Sigmoid colon (tissue), 4 donors: ENCODE measurements around the gene CD300C.

Experiments
- POLR2A ChIP-seq, 2 donors: fragments of 450-650 bp; IDR thresholded peaks; one replicate each; pipeline ENCODE4 v1.6.1; 2016; ENCODE audit warnings: antibody characterized with exemption in 2 of 2, mild to moderate bottlenecking in 2 of 2, moderate library complexity in 2 of 2
- POLR2AphosphoS5 ChIP-seq, 4 donors: sonication (generic); formaldehyde crosslinking; IDR thresholded peaks; one replicate each; pipeline ENCODE4 v1.6.1; 2017; ENCODE audit warnings: antibody characterized with exemption in 4 of 4
- TF ChIP-seq, protein P1 (sequence below), 4 experiments: fragments of 450-650 bp in 3 of 4; fragments of 200-600 bp in 1 of 4; IDR thresholded peaks; one replicate each; pipeline ENCODE4 v1.5.1; 2016 to 2019; ENCODE audit warnings: antibody characterized with exemption in 4 of 4, mild to moderate bottlenecking in 3 of 4, moderate library complexity in 2 of 4

DNA sequence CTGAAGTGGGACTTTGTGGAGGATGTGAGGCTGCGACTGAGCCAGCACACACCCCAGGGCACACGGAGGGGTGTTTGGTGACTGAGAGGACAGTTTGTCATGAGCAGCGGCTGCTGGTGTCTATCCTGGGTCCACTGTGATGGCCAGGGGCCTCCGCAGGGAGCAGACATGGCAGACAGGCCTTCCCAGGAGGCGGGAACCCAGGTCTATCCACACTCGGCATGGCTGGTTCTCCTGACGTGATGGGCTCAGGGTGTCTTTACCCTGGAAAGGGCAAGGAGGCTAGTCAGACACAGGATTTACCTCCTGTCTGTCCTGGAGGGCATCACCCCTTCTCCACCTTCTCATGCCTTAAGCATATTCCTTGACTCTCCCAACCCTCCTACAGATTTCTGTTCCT, 671 bp upstream of the CD300C start:
- TF ChIP-seq POLR2A (IDR thresholded peaks at IDR 0.05) (no peak), POLR2AphosphoS5 (IDR thresholded peaks at IDR 0.05) (no peak)
- TF ChIP-seq, protein P1, sequence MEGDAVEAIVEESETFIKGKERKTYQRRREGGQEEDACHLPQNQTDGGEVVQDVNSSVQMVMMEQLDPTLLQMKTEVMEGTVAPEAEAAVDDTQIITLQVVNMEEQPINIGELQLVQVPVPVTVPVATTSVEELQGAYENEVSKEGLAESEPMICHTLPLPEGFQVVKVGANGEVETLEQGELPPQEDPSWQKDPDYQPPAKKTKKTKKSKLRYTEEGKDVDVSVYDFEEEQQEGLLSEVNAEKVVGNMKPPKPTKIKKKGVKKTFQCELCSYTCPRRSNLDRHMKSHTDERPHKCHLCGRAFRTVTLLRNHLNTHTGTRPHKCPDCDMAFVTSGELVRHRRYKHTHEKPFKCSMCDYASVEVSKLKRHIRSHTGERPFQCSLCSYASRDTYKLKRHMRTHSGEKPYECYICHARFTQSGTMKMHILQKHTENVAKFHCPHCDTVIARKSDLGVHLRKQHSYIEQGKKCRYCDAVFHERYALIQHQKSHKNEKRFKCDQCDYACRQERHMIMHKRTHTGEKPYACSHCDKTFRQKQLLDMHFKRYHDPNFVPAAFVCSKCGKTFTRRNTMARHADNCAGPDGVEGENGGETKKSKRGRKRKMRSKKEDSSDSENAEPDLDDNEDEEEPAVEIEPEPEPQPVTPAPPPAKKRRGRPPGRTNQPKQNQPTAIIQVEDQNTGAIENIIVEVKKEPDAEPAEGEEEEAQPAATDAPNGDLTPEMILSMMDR (IDR thresholded peaks at IDR 0.05) = no peak
